ENCODE results near the gene LRRC23.
"Not testable (repeated sequence)": the region's sequence is repeated elsewhere in the genome, so short reads cannot be mapped to it uniquely, and the experiment has no call there.

The LRRC23 gene

DNA sequence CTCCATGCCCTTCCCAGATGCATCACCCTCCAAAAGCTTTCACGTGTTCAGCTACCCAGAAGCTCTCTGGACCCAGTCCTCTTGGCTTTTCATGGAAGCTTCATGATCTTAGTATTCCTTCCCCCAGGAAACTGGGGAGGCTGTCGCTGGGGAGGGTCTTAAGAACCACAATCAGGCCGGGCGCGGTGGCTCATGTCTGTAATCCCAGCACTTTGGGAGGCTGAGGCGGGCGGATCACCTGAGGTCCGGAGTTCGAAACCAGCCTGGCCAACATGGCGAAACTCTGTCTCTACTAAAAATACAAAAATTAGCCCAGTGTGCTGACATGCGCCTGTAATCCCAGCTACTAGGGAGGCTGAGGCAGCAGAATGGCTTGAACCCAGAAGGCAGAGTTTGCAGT is 3.5 kb downstream of the LRRC23 start:
- not testable (repeated sequence) for DNase-seq

DNA sequence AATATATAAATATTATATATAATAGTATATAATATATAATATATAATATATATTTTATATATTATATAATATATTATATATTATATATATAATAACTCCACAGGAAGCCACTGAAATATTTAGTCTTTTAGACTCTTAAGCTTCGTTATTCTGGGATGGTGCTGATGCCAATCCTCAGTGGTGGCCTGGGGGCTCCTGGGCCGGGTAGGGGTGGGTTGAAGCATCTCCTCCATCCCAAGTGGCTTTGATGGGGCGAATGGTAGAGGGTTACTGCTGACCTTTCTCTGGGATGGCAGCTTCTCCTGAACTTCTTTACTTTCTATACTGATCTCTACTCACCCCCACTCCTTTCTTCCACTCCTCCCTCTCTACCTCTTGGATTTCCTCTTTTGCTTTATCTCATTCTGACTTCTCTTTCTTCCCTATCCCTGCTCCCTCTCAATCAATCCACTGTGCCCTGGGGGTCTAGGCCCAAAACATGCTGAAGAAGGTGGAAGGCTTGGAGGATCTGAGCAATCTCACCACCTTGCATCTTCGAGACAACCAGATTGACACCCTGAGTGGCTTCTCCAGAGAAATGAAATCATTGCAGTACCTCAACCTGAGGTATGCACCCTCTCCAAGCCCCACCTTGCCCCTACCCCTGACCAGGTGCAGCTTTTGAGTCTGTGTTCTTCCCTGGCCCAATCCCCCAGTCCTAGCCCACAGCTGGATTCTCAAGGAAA is 5.0 kb downstream of the LRRC23 start:
- no peak for DNase-seq

DNA sequence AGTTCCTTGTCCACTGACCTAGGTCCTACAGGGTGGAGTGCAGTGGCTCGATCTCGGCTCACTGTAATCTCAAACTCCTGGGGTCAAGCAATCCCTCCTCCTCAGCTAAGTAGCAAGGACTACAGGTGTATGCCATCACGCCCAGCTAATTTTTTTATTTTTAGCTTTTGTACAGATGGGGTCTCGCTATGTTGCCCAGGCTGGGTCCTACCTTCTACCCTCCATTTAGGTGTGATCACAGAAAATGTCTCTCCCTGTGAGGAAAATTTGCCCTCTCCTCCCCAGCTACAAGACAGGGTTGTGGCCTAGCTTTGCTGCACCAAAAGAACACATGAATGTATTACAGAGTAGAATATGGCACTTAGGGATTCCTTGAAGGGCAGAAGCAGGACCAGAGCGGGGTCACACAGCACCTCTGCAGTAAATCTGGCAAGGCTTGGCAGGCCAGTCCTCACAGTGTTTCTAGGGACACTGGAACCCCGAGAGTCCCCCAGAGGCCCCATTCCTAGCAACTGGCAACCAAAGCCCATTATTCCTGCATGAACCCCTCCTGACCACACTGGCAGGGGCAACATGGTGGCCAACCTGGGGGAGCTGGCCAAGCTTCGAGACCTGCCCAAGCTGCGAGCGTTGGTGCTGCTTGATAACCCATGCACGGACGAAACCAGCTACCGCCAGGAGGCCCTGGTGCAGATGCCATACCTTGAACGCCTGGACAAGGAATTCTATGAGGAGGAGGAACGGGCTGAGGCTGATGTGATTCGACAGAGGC is 7.7 kb downstream of the LRRC23 start:
- DNase-seq = no peak

DNA sequence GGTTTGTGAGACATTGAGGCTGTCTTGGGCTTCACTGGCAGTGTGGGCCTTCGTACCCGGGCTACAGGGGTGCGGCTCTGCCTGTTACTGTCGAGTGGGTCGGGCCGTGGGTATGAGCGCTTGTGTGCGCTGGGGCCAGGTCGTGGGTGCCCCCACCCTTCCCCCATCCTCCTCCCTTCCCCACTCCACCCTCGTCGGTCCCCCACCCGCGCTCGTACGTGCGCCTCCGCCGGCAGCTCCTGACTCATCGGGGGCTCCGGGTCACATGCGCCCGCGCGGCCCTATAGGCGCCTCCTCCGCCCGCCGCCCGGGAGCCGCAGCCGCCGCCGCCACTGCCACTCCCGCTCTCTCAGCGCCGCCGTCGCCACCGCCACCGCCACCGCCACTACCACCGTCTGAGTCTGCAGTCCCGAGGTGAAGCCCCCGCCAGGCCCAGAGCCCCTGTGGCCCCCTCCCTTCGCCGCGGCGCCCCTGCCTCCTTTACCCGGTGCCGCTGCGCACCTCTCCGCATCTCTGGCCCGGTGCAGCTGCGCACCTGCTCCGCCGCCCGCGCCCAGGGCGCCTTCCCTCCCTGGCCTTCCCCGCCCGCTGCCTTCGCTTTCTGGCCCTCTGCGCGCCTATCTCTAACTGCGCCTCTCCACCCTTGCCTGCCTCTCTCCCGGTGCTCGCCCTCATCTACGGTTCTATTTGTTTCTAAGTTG is 9.8 kb downstream of the LRRC23 start, which contains the start of gene ENO2:
TSS of gene ENO2 (plus strand) at position 335 of the 701 bp plus-strand sequence. CDS start 1,253 bp downstream, outside the sequence.
- DNase-seq = peak; percentile 34

DNA sequence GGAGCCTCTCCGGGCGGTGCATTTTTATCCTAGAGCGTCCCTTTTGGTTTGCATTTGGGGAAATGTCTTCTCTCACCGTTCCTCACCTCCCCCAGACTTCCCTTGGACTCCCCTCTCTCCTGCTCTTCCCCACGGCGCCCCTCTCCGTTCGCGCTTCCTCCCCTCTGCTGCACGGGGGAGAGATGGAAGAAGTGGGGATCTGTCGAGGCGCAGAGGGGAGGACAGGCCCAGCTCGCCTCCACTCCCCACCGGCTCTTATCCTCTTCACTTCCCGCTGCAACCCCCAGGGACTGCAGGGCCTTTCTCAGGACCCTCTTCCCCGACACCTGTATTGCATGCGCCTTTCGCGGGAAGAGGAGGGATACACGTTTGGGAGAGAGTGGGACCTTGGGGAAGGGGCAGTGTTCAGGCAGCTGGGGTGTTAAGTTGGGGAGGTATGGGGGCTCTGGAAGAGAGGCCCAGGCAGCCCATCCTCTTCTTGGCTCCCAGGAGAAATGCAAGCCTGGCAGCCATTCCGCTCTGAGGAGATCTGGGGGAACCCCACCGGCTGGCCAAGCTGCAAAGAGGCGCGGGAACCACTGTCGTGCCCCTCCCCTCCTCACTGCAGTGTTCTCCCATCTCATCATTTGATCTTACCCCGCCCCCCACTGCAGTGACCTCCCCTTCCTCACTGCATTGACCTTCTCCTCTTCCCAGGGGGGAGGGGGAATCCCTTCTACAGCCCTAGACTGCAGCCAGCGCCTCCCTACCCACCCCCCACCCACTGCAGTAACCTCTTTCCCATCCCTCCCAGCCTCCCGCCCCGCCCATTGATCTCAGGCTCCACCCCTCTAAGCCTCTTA is 10.5 kb downstream of the LRRC23 start:
- DNase-seq = no peak

DNA sequence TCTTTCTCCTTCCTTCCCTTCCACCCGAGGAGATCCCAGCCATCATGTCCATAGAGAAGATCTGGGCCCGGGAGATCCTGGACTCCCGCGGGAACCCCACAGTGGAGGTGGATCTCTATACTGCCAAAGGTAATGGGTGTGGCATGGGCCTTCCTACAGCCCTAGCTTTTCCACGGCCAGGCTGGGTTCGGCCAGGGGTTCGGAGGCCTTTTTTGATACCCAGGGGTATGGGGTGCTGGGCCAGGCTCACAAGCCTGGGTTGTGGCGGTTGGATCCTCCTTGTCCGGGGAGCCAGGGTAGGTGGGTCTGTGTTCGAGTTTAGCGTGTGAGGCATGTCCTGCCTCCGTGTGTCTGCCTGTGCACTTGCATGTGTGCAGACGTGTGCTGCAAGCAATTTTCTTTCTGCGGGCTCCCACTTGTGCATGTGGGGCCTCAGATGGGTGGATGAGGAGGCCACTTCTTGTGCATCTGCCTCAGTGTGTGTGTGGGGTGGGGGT is 11.2 kb downstream of the LRRC23 start:
- DNase-seq = no peak

DNA sequence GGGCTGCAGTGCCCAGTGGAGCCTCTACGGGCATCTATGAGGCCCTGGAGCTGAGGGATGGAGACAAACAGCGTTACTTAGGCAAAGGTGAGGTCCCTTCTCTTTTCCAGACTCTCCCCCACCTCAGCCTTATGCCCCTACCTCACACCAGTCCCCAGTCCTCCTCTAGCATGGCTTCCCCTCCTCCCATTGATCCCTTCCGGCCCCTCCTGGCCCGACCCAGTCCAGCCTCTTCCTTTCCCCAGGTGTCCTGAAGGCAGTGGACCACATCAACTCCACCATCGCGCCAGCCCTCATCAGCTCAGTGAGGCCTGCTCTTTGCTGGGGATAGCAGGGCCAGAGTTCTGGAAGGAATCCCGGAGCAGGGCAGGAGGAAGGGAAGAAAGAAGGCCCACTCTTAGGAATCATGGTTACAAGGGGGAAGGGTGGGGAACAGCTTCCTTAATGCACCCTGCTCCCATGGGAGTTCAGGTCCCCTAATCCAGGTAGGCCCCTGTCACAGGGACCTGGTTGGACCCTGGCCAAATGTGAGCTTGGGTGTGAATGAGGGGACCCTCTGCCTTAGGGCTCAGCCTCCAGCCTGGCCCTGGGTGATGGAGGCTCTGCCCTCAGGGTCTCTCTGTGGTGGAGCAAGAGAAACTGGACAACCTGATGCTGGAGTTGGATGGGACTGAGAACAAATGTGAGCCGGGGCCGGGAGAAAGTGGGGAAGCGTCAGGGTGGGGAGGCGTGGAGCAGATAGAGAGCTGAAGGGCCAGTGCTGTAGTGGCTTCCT is 12.0 kb downstream of the LRRC23 start:
- no peak for DNase-seq

DNA sequence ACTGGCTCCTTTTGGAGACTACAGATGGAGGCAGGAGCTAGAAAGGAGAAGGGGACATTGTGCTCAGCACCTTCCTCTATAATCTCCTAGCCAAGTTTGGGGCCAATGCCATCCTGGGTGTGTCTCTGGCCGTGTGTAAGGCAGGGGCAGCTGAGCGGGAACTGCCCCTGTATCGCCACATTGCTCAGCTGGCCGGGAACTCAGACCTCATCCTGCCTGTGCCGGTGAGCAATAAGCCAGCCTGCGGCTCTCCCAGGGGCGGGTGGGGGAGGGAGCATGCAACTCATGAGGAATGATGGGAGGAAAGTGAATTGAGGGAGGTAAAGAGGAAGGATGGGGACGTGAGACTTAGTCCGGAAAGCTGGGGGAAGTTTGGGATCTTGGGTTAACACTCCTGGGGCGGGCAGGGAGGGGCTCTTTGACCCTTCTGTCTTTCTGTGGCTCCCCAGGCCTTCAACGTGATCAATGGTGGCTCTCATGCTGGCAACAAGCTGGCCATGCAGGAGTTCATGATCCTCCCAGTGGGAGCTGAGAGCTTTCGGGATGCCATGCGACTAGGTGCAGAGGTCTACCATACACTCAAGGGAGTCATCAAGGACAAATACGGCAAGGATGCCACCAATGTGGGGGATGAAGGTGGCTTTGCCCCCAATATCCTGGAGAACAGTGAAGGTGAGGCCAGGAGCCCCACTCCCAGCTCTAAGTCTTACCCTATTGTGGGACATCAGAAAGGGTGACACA is 13.0 kb downstream of the LRRC23 start:
- no peak for DNase-seq

DNA sequence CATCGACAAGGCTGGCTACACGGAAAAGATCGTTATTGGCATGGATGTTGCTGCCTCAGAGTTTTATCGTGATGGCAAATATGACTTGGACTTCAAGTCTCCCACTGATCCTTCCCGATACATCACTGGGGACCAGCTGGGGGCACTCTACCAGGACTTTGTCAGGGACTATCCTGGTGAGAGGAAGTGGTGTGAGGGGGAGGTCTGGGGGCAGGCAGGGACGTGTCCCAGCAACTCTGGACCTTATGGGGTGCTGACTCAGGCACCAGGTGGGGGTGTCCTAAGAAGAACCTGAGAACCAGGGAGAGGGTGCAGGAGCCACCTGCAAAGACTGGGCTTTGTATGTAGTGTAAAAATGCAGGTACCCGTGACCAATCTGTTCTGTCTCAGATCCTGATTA is 15.0 kb downstream of the LRRC23 start:
- DNase-seq = no peak

DNA sequence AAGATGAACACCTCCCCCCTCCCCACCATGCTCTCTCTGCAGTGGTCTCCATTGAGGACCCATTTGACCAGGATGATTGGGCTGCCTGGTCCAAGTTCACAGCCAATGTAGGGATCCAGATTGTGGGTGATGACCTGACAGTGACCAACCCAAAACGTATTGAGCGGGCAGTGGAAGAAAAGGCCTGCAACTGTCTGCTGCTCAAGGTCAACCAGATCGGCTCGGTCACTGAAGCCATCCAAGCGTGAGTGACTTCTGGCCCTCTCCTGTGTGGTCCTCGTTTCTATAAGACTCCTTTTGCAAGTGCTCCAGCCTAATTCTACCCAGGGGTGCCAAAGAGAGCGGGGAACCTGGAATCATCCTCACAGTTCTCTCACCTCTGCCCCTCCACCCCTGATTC is 16.9 kb downstream of the LRRC23 start:
- no peak for DNase-seq

DNA sequence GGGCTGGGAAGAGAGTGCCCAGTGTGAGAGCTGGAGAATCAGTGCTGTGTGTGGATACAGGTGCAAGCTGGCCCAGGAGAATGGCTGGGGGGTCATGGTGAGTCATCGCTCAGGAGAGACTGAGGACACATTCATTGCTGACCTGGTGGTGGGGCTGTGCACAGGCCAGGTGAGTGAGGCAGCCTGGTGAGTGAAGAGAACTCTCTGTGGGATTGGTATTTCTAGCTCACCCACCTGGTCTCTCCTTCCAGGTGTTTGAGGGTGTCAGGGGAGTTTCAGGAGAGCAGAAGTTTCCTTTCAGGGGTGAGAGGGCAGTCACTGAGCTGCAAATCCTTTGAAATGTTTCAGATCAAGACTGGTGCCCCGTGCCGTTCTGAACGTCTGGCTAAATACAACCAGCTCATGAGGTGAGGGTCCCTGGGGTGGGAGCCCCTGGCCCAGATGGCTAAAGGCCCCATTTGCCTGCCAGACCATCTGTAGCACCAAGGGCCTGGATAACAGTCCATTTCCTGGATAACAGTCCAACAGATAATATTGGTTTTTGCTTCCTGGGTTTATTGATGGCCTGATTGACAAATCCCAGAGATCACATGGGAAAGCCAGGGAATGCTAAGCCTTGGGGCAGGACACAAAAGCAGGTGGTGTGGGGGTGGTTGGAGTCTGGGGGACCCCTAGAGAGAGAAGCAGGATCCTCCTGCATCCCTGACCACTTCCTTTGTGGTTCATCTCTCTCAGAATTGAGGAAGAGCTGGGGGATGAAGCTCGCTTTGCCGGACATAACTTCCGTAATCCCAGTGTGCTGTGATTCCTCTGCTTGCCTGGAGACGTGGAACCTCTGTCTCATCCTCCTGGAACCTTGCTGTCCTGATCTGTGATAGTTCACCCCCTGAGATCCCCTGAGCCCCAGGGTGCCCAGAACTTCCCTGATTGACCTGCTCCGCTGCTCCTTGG is 17.6 kb downstream of the LRRC23 start:
- peak; percentile 66 for DNase-seq

DNA sequence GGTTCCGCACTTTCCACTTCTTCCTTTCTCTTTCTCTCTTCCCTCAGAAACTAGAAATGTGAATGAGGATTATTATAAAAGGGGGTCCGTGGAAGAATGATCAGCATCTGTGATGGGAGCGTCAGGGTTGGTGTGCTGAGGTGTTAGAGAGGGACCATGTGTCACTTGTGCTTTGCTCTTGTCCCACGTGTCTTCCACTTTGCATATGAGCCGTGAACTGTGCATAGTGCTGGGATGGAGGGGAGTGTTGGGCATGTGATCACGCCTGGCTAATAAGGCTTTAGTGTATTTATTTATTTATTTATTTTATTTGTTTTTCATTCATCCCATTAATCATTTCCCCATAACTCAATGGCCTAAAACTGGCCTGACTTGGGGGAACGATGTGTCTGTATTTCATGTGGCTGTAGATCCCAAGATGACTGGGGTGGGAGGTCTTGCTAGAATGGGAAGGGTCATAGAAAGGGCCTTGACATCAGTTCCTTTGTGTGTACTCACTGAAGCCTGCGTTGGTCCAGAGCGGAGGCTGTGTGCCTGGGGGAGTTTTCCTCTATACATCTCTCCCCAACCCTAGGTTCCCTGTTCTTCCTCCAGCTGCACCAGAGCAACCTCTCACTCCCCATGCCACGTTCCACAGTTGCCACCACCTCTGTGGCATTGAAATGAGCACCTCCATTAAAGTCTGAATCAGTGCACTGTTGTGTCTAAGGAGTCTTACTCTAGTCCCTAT is 18.5 kb downstream of the LRRC23 start:
- DNase-seq = no peak

DNA sequence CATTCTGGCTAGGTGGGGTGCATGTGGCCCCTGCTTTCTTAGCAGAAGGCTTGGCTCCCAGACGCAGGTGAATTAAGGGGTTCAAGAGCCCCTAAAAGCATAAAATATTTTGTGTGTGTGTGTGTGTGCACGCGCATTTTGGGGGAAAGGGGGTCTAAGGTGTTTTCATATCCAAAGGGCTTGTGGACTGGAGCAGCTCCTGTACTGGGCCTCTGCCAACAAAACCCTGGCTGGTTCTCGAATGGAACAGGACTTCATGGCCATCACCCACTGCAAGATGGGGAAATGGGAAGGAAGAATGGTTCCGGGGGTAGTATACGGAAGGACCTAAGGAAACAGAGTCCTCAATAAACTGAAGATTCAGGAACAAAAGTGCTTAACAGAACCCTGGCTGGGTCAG is 19.2 kb downstream of the LRRC23 start:
- DNase-seq = no peak

DNA sequence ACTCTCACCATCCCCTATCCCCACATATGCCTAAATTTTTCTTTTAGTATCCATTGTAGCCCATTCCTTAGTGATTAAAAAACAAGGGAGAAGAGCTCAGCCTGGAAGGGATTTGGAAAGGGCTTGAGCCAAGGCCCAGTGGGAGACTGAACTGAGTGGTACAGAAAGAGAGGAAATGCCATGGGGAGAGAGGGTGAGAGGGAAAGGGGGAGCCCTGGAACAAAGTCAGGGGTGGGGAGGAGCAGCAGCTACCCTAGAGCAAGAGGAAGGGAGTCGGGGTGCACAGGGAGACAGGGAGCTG is 20.6 kb downstream of the LRRC23 start:
- DNase-seq = no peak

DNA sequence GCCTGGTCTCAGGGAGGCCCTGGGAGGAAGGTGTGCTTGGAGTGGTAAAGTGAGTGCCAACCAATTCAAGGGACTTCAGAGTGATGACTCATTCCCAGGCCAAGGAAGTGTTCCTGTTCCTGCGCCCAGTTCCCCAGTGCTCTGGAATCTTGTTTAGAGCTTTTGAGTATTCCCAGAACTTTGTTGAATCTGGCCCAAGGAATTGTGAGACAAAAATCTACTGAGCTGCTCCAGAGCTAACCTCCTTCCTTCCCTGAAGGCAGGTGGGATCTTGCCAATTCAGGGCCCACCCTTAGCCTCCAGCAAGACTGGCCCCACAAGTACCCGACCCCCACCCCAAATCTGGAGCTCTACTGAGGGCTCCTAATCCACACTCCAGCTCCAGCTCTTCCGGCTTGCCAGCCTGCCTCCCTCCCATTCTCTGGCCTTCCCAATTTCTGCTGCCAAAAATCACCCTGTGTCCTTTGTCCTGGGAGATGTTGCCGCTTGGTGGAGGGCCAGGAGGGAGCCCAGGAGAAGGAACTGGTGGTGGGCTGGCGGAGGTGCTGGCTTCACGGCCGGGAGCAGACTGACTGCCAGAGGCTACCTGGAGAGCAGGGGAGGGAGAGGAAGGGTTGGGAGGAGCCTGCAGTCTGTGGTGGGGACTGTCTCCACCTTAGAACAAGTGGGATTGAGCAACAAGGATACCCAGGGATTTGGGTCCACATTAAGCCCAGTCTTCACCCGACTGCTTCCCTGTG is 21.1 kb downstream of the LRRC23 start:
- DNase-seq = no peak

DNA sequence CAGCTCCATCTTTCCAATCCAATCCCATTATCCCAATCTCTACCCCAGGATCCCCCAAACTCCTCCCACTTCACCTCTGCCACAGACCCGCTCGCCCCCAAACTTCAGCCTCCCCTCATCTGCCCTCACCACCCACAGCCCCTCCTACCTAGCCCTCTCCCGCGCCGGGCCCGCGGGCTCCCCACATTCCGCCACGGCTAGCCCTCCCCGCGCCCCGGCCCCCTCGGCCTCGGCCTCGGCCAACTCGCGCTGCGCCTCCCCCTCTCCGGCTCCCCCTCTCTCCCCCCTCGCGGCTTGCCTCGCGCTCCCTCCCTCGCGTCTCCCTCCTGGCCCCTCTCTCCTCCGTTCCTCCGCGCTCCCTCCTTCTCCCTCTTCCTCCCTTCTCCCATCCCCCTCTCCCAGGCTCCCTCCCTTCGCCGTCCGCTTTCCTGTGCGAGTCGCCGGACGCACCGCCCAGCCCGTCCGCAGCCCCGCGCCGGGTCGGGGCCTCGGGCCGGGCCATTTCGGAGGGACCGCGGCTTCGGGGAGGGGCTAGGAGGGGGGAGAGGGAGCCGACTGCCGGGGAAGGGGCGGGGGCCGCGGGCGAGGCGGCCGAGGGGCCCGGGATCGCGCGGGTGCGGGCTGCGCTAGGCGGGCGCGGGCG is 22.9 kb downstream of the LRRC23 start, which contains the start of gene ATN1:
TSS of gene ATN1 (plus strand) at position 581 of the 643 bp plus-strand sequence. CDS start 6,043 bp downstream, outside the sequence.
- peak; percentile 19 for DNase-seq

DNA sequence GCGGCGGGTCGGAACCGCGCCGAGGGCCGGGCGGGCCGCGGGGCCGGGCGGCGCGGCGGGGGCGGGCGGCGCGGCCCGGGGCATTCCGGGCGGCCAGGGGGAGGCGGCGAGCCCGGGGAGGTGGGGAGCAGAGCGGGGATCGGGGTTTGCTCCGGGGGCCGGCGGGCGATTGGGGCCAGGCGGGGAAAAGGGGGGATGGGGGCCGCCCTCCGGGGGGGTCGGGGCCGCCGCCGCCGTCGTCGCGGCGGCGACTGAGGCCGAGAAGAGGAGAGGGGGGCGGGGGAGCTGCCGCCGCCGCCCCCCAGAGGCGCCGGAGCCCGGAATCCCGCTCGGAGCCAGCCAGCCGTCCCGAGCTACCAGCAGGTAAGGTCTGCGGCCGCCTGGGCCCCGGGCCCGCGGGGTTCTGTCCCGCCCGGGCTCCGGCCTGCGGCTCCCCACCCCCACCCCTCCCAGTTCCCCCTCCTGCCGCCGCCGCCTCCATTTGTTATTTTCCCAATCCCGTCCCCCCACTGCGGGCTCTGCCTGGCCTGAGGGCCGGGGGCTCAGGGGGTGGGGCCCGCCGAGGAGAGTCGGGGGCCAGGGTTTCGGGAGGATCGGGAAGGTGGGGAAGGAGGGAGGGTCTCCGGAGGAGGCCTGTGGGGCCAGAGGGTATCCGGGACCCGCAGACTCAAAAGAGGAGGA is 23.5 kb downstream of the LRRC23 start:
- no peak for DNase-seq

Data from MV-4-11 (cell line).